H9 (cell line): ENCODE results near the gene BBX. TPM values are rescaled to one million over a fixed set of nuclear protein-coding genes. Genes with fewer than 3 reads are reported as not detected.

Source experiments
- DNase-seq: peaks from one replicate; pipeline ENCODE4 v3.0.0-alpha.2; 2017
- H2AFZ ChIP-seq: one replicate; pipeline ENCODE4 v1.6.1; 2013; ENCODE audit warnings: mild to moderate bottlenecking, low read length, control low read depth, moderate library complexity
- H2AK5ac ChIP-seq: 2 replicates; pipeline ENCODE4 v1.6.1; 2013; ENCODE audit warnings: low read length, control low read depth, mixed read lengths; ENCODE audit not compliant: insufficient read length
- H2BK120ac ChIP-seq: one replicate; pipeline ENCODE4 v1.6.1; 2013; ENCODE audit warnings: low read depth, mild to moderate bottlenecking, low read length, control low read depth, inconsistent platforms; ENCODE audit not compliant: poor library complexity, severe bottlenecking
- H2BK12ac ChIP-seq: 2 replicates; pipeline ENCODE4 v1.6.1; 2013; ENCODE audit warnings: low read length, control low read depth, mixed read lengths, low read depth; ENCODE audit not compliant: insufficient read length
- H2BK15ac ChIP-seq: 2 replicates; pipeline ENCODE4 v1.6.1; 2013; ENCODE audit warnings: low read depth, low read length, control low read depth
- H2BK20ac ChIP-seq: one replicate; pipeline ENCODE4 v1.6.1; 2013; ENCODE audit warnings: low read depth, mild to moderate bottlenecking, low read length, control low read depth, inconsistent platforms; ENCODE audit not compliant: poor library complexity, severe bottlenecking
- H2BK5ac ChIP-seq: 2 replicates; pipeline ENCODE4 v1.6.1; 2013; ENCODE audit warnings: low read length, control low read depth, mixed read lengths; ENCODE audit not compliant: insufficient read length
- H3K14ac ChIP-seq: 2 replicates; pipeline ENCODE4 v1.6.1; 2013; ENCODE audit warnings: low read length, control low read depth; ENCODE audit not compliant: insufficient read depth
- H3K18ac ChIP-seq: 2 replicates; pipeline ENCODE4 v1.6.1; 2013; ENCODE audit warnings: low read depth, mild to moderate bottlenecking, mixed read lengths, low read length, control low read depth; ENCODE audit not compliant: insufficient read length
- H3K23ac ChIP-seq: 2 replicates; pipeline ENCODE4 v1.6.1; 2013; ENCODE audit warnings: low read length, control low read depth, mixed read lengths, low read depth; ENCODE audit not compliant: insufficient read length
- H3K23me2 ChIP-seq: 2 replicates; pipeline ENCODE4 v1.6.1; 2013; ENCODE audit warnings: low read depth, mild to moderate bottlenecking, mixed read lengths, low read length, control low read depth; ENCODE audit not compliant: insufficient read length, poor library complexity, severe bottlenecking
- H3K27ac ChIP-seq: 2 replicates; pipeline ENCODE4 v1.5.1; 2013; ENCODE audit warnings: low read length, control low read depth, mixed read lengths, low read depth; ENCODE audit not compliant: insufficient read length
- H3K27me3 ChIP-seq: 2 replicates; pipeline ENCODE4 v1.6.1; 2013; ENCODE audit warnings: low read length, control low read depth, inconsistent platforms; ENCODE audit not compliant: insufficient read depth
- H3K4ac ChIP-seq: 2 replicates; pipeline ENCODE4 v1.6.1; 2013; ENCODE audit warnings: low read depth, mild to moderate bottlenecking, control low read depth, inconsistent platforms, low read length, moderate library complexity
- H3K4me1 ChIP-seq: 2 replicates; pipeline ENCODE4 v1.6.1; 2013; ENCODE audit warnings: low read length, control low read depth, inconsistent platforms; ENCODE audit not compliant: insufficient read depth
- H3K4me2 ChIP-seq: 2 replicates; pipeline ENCODE4 v1.6.1; 2013; ENCODE audit warnings: low read length, control low read depth, mixed read lengths; ENCODE audit not compliant: insufficient read length, insufficient read depth
- H3K56ac ChIP-seq: 2 replicates; pipeline ENCODE4 v1.6.1; 2013; ENCODE audit warnings: low read depth, mild to moderate bottlenecking, mixed read lengths, low read length, control low read depth; ENCODE audit not compliant: insufficient read length
- H3K79me1 ChIP-seq: 2 replicates; pipeline ENCODE4 v1.6.1; 2013; ENCODE audit warnings: low read depth, mild to moderate bottlenecking, moderate library complexity, low read length, control low read depth, inconsistent platforms; ENCODE audit not compliant: insufficient read depth, poor library complexity, severe bottlenecking
- H3K79me2 ChIP-seq: 2 replicates; pipeline ENCODE4 v1.6.1; 2013; ENCODE audit warnings: low read length, control low read depth, inconsistent platforms; ENCODE audit not compliant: insufficient read depth
- H3K9ac ChIP-seq: 2 replicates; pipeline ENCODE4 v1.6.1; 2013; ENCODE audit warnings: low read length, control low read depth, mixed read lengths; ENCODE audit not compliant: insufficient read length; ENCODE audit errors: extremely low read depth
- H3K9me3 ChIP-seq: one replicate; pipeline ENCODE4 v1.6.1; 2013; ENCODE audit warnings: low read depth, low read length, inconsistent platforms; ENCODE audit not compliant: control insufficient read depth
- H3T11ph ChIP-seq: one replicate; pipeline ENCODE4 v1.6.1; 2013; ENCODE audit warnings: mild to moderate bottlenecking, low read length, control low read depth, inconsistent platforms
- H4K20me1 ChIP-seq: one replicate; pipeline ENCODE4 v1.6.1; 2013; ENCODE audit not compliant: control insufficient read depth, insufficient read length, insufficient read depth
- H4K5ac ChIP-seq: 2 replicates; pipeline ENCODE4 v1.6.1; 2013; ENCODE audit warnings: low read depth, mild to moderate bottlenecking, mixed read lengths, low read length, control low read depth; ENCODE audit not compliant: insufficient read length
- H4K8ac ChIP-seq: replicated peaks from 2 replicates; pipeline ENCODE4 v1.6.1; 2013; ENCODE audit warnings: low read length, control low read depth, mixed read lengths, low read depth; ENCODE audit not compliant: insufficient read length
- H4K91ac ChIP-seq: 2 replicates; pipeline ENCODE4 v1.6.1; 2013; ENCODE audit warnings: low read depth, mild to moderate bottlenecking, moderate library complexity, mixed read lengths, low read length, control low read depth; ENCODE audit not compliant: insufficient read length
- H3K27ac Mint-ChIP-seq, 3 experiments: 2 replicates in 2 of 3; 3 replicates in 1 of 3; pipeline ENCODE4 v1.8.0; 2020 to 2021; ENCODE audit warnings: mixed read lengths in 3 of 3, mild to moderate bottlenecking in 1 of 3, moderate library complexity in 1 of 3
- H3K27me3 Mint-ChIP-seq: 2 replicates; pipeline ENCODE4 v1.8.0; 2021; ENCODE audit warnings: low read depth, mild to moderate bottlenecking, moderate library complexity, mixed read lengths
- H3K36me3 Mint-ChIP-seq, 3 experiments: 2 replicates in 2 of 3; 3 replicates in 1 of 3; pipeline ENCODE4 v1.8.0; 2020 to 2021; ENCODE audit warnings: low read depth in 3 of 3, mixed read lengths in 3 of 3; ENCODE audit not compliant: insufficient read depth in 1 of 3
- H3K4me1 Mint-ChIP-seq, 2 experiments: 2 replicates each; pipeline ENCODE4 v1.8.0; 2020; ENCODE audit warnings: mixed read lengths in 2 of 2
- H3K4me3 Mint-ChIP-seq, 2 experiments: 2 replicates in 1 of 2; 3 replicates in 1 of 2; pipeline ENCODE4 v1.8.0; 2020 to 2021; ENCODE audit warnings: mild to moderate bottlenecking in 2 of 2, mixed read lengths in 2 of 2, moderate library complexity in 1 of 2
- H3K9me3 Mint-ChIP-seq, 2 experiments: 2 replicates in 1 of 2; 3 replicates in 1 of 2; pipeline ENCODE4 v1.8.0; 2020; ENCODE audit warnings: mild to moderate bottlenecking in 2 of 2, mixed read lengths in 2 of 2, moderate library complexity in 1 of 2
- CTCF ChIP-seq: fragments of 200-600 bp; sonication (generic); conservative IDR thresholded peaks from 3 replicates; pipeline ENCODE4 v1.8.0; 2021; ENCODE audit warnings: antibody characterized with exemption, mild to moderate bottlenecking
- WGBS: extraction: QIAGEN DNeasy Blood & Tissue Kit; methylation state at CpG from one replicate; pipeline ENCODE4 v1.1.7; 2013; ENCODE audit warnings: missing lambda C conversion rate, low lambda C conversion rate, mixed read lengths; ENCODE audit not compliant: insufficient read length; ENCODE audit errors: extremely low coverage; 5-methylcytosine and 5-hydroxymethylcytosine counted together
- total RNA-seq: library from RNA; stranded (reverse); gene quantifications from 2 replicates; pipeline ENCODE4 v1.2.1, GENCODE V29; 2021

The BBX gene
- total RNA-seq, 1 experiment from 2014 or later = 34.8 TPM

- Mint-ChIP-seq H3K36me3 (peaks cover 8 to 12% (median 10%) of the 10 kb centered on the region in 3 experiments), H3K4me3 (no peak overlapping the region), H3K27ac (no peak overlapping the region), H3K9me3 (peaks cover 4 to 5% of the 10 kb centered on the region in 2 experiments), H3K4me1 (no peaks in the 10 kb centered on the region), H3K27me3 (no peaks in the 10 kb centered on the region)
- Histone ChIP-seq H2BK120ac (no peak overlapping the region), H3K79me2 (no peaks in the 10 kb centered on the region), H3K9me3 (no peaks in the 10 kb centered on the region), H3K27ac (no peak overlapping the region), H3K9ac (no peak overlapping the region), H3K27me3 (no peaks in the 10 kb centered on the region), H2BK12ac (no peak overlapping the region), H3K4me1 (no peaks in the 10 kb centered on the region), H4K91ac (no peak overlapping the region), H3K23ac (no peak overlapping the region), H3T11ph (no peak overlapping the region), H4K8ac (no peak overlapping the region), H3K4me2 (no peak overlapping the region), H3K79me1 (no peaks in the 10 kb centered on the region), H4K5ac (no peak overlapping the region), H3K56ac (no peak overlapping the region), H2BK20ac (no peak overlapping the region), H3K23me2 (no peaks in the 10 kb centered on the region), H2AK5ac (no peak overlapping the region), H2AFZ (no peak overlapping the region), H3K18ac (no peak overlapping the region), H4K20me1 (no peaks in the 10 kb centered on the region), H3K4ac (no peak overlapping the region), H3K14ac (no peak overlapping the region), H2BK5ac (no peak overlapping the region), H2BK15ac (no peak overlapping the region)
- WGBS = no CpG with 5 or more reads among the region's 1 CpG
- no peak for DNase-seq
- TF ChIP-seq CTCF = no peak
Measured at GRCh38 chr3:107654218-107654617, 131.5 kb downstream of the BBX start.
